NCI-H748 treated with DMSO at 0.1 percent for 48 hours (cell line): ENCODE data around the gene EVL.
"Not testable (repeated sequence)": the region's sequence is repeated elsewhere in the genome, so short reads cannot be mapped to it uniquely, and the experiment has no call there.

ENCODE experiments used
- DNase-seq: peaks from one replicate; lab custom pipeline; 2025; lab: John Stamatoyannopoulos, UW

Gene EVL

GRCh38 chr14:100172811-100173210 is 107.6 kb downstream of the EVL start:
- no peak for DNase-seq

DNA sequence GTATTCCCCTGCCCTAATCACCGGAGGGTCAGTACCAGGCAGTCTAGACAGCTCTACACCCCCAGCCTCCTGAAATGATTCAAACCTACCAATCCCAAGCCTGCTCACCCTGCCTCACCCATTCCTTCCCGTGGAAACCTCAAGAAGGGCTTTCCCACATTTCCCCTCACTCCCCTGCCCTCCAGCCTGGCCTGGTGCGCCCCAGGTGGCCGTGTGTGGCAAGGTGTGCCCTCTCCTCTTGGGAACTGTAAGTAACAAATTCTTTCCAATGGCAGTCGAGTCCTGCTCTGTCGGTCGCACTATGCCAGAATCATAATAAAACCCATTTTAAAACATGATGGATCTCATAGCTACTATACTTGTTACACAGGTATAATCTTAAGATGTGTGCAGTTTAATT is 108.1 kb downstream of the EVL start:
- DNase-seq, result no peak

- no peak for DNase-seq
Measured at GRCh38 chr14:100176811-100177327, 111.6 kb downstream of the EVL start.

GRCh38 chr14:100178691-100179090 is 113.5 kb downstream of the EVL start:
- no peak for DNase-seq

DNA sequence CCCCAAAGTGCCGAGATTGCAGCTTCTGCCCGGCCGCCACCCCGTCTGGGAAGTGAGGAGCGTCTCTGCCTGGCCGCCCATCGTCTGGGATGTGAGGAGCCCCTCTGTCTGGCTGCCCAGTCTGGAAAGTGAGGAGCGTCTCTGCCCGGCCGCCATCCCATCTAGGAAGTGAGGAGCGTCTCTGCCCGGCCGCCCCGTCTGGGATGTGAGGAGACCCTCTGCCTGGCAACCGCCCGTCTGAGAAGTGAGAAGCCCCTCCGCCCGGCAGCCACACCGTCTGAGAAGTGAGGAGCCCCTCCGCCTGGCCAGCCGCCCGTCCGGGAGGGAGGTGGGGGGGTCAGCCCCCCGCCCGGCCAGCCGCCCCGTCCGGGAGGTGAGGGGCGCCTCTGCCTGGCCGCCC is 115.4 kb downstream of the EVL start:
- not testable (repeated sequence) for DNase-seq

- DNase-seq, result not testable (repeated sequence)
Measured at GRCh38 chr14:100181876-100182551, 116.8 kb downstream of the EVL start.

GRCh38 chr14:100187247-100187833 is 122.1 kb downstream of the EVL start:
- no peak for DNase-seq

- no peak for DNase-seq
Measured at GRCh38 chr14:100188392-100189030, 123.3 kb downstream of the EVL start.

DNA sequence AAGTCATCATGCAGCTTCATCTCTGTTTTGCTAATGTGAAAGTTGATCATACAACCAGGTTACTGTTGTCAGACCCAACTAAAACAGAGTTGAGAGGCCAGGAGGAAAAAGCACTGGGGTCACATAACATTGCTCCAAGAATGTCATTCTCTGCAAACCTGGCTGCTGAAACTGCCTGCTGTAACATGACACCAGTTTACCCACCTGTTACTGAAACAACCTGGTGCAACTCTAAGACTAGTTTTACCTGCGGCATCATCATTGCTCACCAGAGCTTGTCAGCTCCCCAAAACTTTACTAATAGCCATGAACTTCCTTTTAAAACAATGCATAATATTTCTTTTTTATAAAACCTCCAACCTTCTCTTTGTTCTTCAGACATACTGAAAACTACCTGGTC is 124.9 kb downstream of the EVL start:
- DNase-seq, result no peak

DNA sequence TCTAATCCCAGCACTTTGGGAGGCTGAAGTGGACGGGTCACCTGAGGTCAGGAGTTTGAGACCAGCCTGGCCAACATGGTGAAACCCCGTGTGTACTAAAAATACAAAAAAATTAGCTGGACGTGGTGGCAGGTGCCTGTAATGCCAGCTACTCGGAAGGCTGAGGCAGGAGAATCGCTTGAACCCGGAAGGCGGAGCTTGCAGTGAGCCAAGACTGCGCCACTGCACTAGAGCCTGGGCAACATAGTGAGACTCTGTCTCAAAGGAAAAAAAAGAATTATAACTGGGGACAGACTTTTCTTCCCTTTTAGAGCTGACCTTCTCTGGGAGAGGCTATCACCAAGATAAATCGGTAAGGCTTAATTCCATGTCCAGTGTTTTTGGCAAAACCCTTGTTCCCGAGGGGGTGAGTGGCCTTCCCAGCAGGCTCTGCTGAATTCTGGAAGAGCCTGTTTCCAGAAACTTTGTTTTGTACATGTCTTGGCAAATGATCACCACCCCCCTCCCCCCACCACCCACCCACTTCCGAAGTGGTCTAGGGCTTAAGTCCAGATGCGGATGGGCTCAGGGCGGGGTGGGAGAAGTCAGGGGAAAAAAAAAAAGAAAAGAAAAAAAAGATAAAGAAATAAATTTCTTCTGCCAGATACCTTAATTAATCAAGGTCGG is 126.5 kb downstream of the EVL start:
- no peak for DNase-seq

DNA sequence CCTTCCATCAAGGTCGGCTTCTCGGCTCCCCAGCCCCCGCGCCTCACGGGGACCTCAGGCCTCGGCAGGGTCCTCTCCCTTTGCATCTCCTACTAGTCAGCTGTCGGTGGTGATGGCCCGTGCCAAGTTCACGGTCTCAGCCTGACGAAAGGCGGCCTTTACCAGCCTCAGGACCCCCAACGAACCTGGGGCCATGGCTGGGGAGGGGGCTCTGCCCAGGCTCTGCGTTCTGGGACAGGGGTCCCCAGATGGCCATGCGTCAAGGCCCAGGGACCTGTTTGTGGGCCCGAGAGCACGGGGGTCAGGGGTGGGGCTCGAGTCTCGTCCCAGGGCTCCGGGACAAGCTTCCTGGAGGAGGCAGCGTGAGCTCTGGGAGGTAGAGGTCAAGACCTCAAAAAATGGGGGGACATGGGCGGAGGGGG is 127.0 kb downstream of the EVL start:
- DNase-seq, result no peak

- DNase-seq, result peak; percentile 98
Measured at GRCh38 chr14:100192672-100193416, 127.6 kb downstream of the EVL start.
